Osteoblast (primary cell): ENCODE measurements around the gene IL15. TPM values are rescaled to one million over a fixed set of nuclear protein-coding genes. Genes with fewer than 3 reads are reported as not detected.

ENCODE experiments used
- DNase-seq: peaks from one replicate; pipeline ENCODE4 v3.0.0; 2011; ENCODE audit warnings: low spot score, mixed read lengths; ENCODE audit not compliant: insufficient read length; ENCODE audit errors: missing footprints
- H2AFZ ChIP-seq: 2 replicates; pipeline ENCODE4 v1.6.0; 2011; ENCODE audit warnings: mild to moderate bottlenecking, low read length
- H3K27ac ChIP-seq: 2 replicates; pipeline ENCODE4 v1.5.1; 2011; ENCODE audit warnings: mild to moderate bottlenecking, low read depth, low read length, moderate library complexity
- H3K27me3 ChIP-seq: 2 replicates; pipeline ENCODE4 v1.6.0; 2012; ENCODE audit warnings: mild to moderate bottlenecking, control low read depth, inconsistent platforms, low read length, moderate library complexity; ENCODE audit not compliant: insufficient read depth
- H3K36me3 ChIP-seq: 2 replicates; pipeline ENCODE4 v1.5.1; 2011; ENCODE audit warnings: mild to moderate bottlenecking, low read length, control low read depth, moderate library complexity; ENCODE audit not compliant: insufficient read depth
- H3K4me1 ChIP-seq: 2 replicates; pipeline ENCODE4 v1.5.1; 2011; ENCODE audit warnings: mild to moderate bottlenecking, low read length, control low read depth, moderate library complexity; ENCODE audit not compliant: insufficient read depth
- H3K4me2 ChIP-seq: 2 replicates; pipeline ENCODE4 v1.6.0; 2011; ENCODE audit warnings: mild to moderate bottlenecking, low read length; ENCODE audit not compliant: insufficient read depth
- H3K4me3 ChIP-seq: fragments of 200-600 bp; sonication (generic); 3 replicates; pipeline ENCODE4 v1.5.1; 2012; ENCODE audit warnings: mild to moderate bottlenecking, low read length, inconsistent platforms; ENCODE audit not compliant: insufficient read depth
- H3K79me2 ChIP-seq: 2 replicates; pipeline ENCODE4 v1.6.0; 2012; ENCODE audit warnings: mild to moderate bottlenecking, low read length, control low read depth, inconsistent platforms; ENCODE audit not compliant: insufficient read depth
- H3K9me3 ChIP-seq: 2 replicates; pipeline ENCODE4 v1.5.1; 2011; ENCODE audit warnings: low read depth, low read length, control low read depth
- H4K20me1 ChIP-seq: 2 replicates; pipeline ENCODE4 v1.6.0; 2012; ENCODE audit warnings: mild to moderate bottlenecking, low read length, control low read depth; ENCODE audit not compliant: insufficient read depth
- CTCF ChIP-seq: IDR thresholded peaks from 2 replicates; pipeline ENCODE4 v1.5.1; 2011; ENCODE audit warnings: mild to moderate bottlenecking, low read depth, low read length, moderate library complexity; ENCODE audit errors: extremely low read depth
- total RNA-seq: library from RNA; depleted of rRNA; stranded (reverse); fragments of >200 nt; gene quantifications from 2 replicates; pipeline ENCODE4 v1.2.3, GENCODE V29; 2012

The IL15 gene
- total RNA-seq, 1 donor = 3.3 TPM

GRCh38 chr4:141636771-141637460 is 533 bp downstream of the IL15 start:
- Histone ChIP-seq H4K20me1 (no peaks in the 10 kb centered on the region), H3K79me2 (no peaks in the 10 kb centered on the region), H3K27ac (peak overlapping the region; percentile 69), H3K27me3 (no peaks in the 10 kb centered on the region), H3K4me3 (peak overlapping the region; percentile 88), H3K9me3 (no peaks in the 10 kb centered on the region), H2AFZ (peak overlapping the region; percentile 94), H3K4me1 (peaks cover 10% of the 10 kb centered on the region), H3K4me2 (peak overlapping the region; percentile 76), H3K36me3 (no peaks in the 10 kb centered on the region)
- DNase-seq = peak; percentile 93
- no peak for TF ChIP-seq CTCF

GRCh38 chr4:141637565-141637964 is 1.2 kb downstream of the IL15 start:
- DNase-seq = peak; percentile 22
- Histone ChIP-seq H2AFZ (no peak overlapping the region), H3K4me2 (peak overlapping the region; percentile 76), H3K27me3 (no peaks in the 10 kb centered on the region), H3K27ac (no peak overlapping the region), H3K79me2 (no peaks in the 10 kb centered on the region), H4K20me1 (no peaks in the 10 kb centered on the region), H3K9me3 (no peaks in the 10 kb centered on the region), H3K4me3 (peak overlapping the region; percentile 88), H3K36me3 (no peaks in the 10 kb centered on the region), H3K4me1 (peaks cover 16% of the 10 kb centered on the region)
- no peak for TF ChIP-seq CTCF

GRCh38 chr4:141638230-141638629 is 1.8 kb downstream of the IL15 start:
- no peaks in the 10 kb centered on the region for H3K9me3 ChIP-seq
- H3K27me3 ChIP-seq = no peaks in the 10 kb centered on the region
- H3K4me1 ChIP-seq = peaks cover 21% of the 10 kb centered on the region
- peak overlapping the region; percentile 76 for H3K4me2 ChIP-seq
- no peak overlapping the region for H2AFZ ChIP-seq
- no peaks in the 10 kb centered on the region for H4K20me1 ChIP-seq
- H3K79me2 ChIP-seq = no peaks in the 10 kb centered on the region
- no peak overlapping the region for H3K27ac ChIP-seq
- no peak for TF ChIP-seq CTCF
- no peak for DNase-seq
- no peak overlapping the region for H3K4me3 ChIP-seq
- H3K36me3 ChIP-seq = no peaks in the 10 kb centered on the region

- Histone ChIP-seq H2AFZ (no peak overlapping the region), H3K4me2 (no peak overlapping the region), H3K27ac (no peak overlapping the region), H3K79me2 (no peaks in the 10 kb centered on the region), H3K4me1 (peaks cover 37% of the 10 kb centered on the region), H3K4me3 (no peak overlapping the region), H3K36me3 (no peaks in the 10 kb centered on the region), H3K27me3 (no peaks in the 10 kb centered on the region), H3K9me3 (no peaks in the 10 kb centered on the region), H4K20me1 (no peaks in the 10 kb centered on the region)
- no peak for DNase-seq
- no peak for TF ChIP-seq CTCF
Measured at GRCh38 chr4:141640696-141641095, 4.3 kb downstream of the IL15 start.
